IMR-90 (cell line): ENCODE results near the gene SPRED3.

Experiments used
- CTCF ChIP-seq: conservative IDR thresholded peaks from 2 replicates; pipeline ENCODE4 v1.5.1; 2012; ENCODE audit warnings: mild to moderate bottlenecking, low read depth, low read length, improper control_type of control experiment
- POLR2A ChIP-seq: IDR thresholded peaks from 2 replicates; pipeline ENCODE4 v1.6.1; 2012; ENCODE audit warnings: mild to moderate bottlenecking, low read depth, low read length

- TF ChIP-seq CTCF, result no peak
- no peak for TF ChIP-seq POLR2A
Measured at GRCh38 chr19:38399537-38399936, 11.0 kb downstream of the SPRED3 start.
